LNCAP (cell line): Measurements from ENCODE around the gene CAB39.

ENCODE experiments used
- CTCF ChIP-seq: fragments of 450-650 bp; IDR thresholded peaks from 2 replicates; pipeline ENCODE4 v1.5.1; 2017; ENCODE audit warnings: mild to moderate bottlenecking

Gene CAB39

GRCh38 chr2:230762317-230762896 is 49.8 kb downstream of the CAB39 start:
- TF ChIP-seq CTCF = peak; percentile 34; the same call in 1 of the 2 replicates

GRCh38 chr2:230764346-230764745 is 51.7 kb downstream of the CAB39 start:
- no peak for TF ChIP-seq CTCF

GRCh38 chr2:230765611-230766300 is 53.1 kb downstream of the CAB39 start:
- no peak for TF ChIP-seq CTCF

GRCh38 chr2:230767862-230768388 is 55.3 kb downstream of the CAB39 start:
- TF ChIP-seq CTCF = no peak

GRCh38 chr2:230770804-230771203 is 58.2 kb downstream of the CAB39 start:
- no peak for TF ChIP-seq CTCF

- TF ChIP-seq CTCF = no peak
Observed at GRCh38 chr2:230772156-230772555, 59.5 kb downstream of the CAB39 start.

- no peak for TF ChIP-seq CTCF
Observed at GRCh38 chr2:230773039-230773773, 60.6 kb downstream of the CAB39 start.
